ENCODE measurements around the gene SASS6.

GRCh38 chr1:100177295-100178041 lies 44.7 kb upstream of the SASS6 start:
- TF ChIP-seq EZH2 (IDR thresholded peaks at IDR 0.05) (no peak), POLR2AphosphoS5 (IDR thresholded peaks at IDR 0.05; ENCODE audit: borderline replicate concordance, low read depth, low read length) (no peak), FOXP2 (optimal IDR thresholded peaks at IDR 0.05; ENCODE audit: control extremely low read depth, extremely low read length, insufficient read depth) (no peak)
